GM19351 (cell line): ENCODE results near the gene ADAM17.
"Not testable (repeated sequence)": the region's sequence is repeated elsewhere in the genome, so short reads cannot be mapped to it uniquely, and the experiment has no call there.

Experiments
- ATAC-seq: cut with Tn5 transposase; IDR thresholded peaks from one replicate; pipeline ENCODE4 v1.9.1; 2021; ENCODE audit warnings: mild to moderate bottlenecking, moderate library complexity; ENCODE audit not compliant: unreplicated experiment

The ADAM17 gene

DNA sequence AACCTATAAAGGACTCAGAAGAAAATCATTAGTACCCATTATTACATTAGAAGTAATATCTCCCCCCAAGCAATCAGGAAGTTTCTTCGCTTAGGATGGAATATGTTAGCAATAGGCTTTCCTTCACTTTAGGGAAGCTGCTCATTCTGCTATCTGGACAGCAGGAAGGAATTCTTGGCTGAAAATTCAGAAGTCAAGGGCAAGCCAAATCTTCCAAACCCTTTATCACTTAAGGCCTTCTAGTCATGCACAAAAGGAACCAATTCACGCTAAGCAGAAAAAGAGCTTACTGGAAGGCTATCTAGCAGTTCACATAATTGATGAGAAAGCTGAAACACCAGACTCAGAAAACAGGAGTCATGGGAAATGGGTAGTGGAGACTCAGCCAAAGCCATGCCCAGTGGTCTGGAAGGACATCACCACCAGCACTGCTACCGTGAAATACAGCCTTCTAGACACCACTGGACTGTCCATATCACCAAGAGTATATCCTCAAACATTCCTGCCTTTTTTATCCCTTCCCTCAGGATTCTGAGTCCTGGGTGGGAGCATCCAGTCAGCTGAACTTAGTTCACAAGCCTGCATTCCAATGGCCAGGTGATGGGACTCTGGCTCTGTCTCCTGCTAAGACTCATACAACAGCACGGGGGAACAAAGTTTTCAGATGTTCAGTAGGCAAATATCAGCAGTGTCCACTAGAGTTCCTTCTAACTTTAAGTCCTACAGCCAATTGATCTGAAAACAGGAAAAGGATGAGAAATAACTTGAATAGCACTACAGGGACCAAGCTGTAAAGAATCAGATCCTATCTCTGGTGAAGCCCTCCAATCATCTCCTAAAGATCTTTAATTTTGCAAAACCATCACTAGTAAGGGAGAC, 14.8 kb upstream of the ADAM17 start:
- no peak for ATAC-seq

DNA sequence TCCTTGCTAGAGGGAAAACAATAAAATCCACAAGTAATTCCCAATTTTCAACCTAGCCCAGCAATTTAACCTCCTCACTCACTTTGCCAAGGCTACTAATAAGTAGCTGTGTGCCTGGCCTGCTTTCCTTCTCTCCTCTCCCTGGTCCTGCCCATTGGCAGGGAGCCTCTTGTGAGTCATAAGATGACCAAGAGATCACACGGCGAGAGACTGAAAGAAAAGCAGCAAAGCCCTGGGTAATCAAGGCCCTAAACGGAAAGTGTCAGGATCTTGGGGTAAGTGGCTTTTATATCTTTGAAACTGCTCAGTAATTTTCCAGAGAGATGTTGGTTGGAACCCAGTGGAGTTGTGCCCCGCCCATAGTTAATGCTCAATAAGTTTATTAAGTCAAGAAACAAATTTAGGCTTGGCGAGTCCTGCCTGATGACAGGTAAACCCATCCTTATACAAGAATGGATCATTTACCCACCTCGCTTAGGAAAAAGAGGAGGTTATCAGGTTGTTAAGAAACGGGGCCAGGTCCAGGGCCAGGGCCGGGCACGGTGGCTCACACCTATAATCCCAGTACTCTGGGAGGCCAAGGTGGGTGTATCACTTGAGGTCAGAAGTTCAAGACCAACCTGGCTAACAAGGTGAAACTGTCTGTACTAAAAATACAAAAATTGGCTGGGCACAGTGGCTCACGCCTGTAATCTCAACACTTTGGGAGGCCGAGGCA, 10.0 kb upstream of the ADAM17 start:
- ATAC-seq: no peak

DNA sequence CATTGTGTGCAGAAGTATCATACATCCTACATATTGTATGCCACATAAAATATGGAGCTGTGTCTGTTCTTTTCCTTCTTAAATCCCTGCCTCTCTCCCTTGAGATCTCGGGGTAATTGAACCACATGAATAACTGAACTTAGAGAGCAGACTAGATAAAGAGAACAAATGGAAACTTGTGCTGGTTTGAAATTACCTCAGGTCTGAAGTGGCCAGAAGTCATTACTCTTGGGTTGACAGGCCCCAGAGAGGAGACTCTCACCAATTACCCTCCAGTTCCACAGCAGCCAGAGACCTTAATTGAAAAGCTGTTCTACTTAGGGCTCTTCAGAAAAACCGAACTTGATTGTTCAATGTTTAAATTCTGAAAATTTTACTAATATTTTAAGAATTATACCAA, 5.0 kb upstream of the ADAM17 start:
- ATAC-seq: no peak

DNA sequence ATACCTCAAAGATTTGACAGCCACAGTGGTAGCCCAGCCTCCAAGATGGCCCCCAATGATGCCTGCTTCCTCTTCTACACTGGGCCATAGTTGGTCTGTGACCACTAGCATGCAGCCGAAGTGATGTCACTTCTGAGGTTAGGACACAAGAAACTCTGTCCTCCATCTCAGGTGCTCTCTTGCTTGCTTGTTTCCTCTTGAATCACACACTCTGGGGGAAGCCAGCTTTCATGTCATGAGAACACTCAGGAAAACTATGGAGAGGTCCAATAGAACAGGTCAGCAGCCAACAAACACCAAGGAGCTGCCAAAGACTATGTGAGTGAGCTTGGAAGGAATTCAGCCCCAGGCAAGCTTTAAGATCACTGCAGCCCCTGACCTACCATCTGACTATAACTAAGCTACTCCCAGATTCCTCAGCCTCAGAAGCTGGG, 3.3 kb upstream of the ADAM17 start:
- no peak for ATAC-seq

GRCh38 chr2:9556121-9556743, 602 bp upstream of the ADAM17 start:
- peak; percentile 20 for ATAC-seq

DNA sequence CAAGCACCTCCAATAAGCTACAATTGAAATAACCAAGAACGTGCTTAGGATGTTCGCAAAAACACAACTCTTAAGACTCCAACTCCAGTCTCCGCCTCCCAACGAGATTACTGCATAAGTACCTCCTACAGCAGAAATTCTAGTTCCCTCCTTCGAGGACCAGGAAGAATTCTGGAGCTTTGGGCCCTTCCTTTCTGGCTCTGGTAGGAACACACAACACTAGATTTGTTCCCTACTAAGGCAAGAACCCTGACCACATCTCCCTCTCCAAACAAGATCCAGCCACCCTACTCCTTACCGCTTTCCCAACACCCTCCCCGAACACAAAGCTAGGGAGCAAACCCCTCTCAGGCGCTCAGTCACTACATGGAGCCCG, 721 bp downstream of the ADAM17 start:
- no peak for ATAC-seq

DNA sequence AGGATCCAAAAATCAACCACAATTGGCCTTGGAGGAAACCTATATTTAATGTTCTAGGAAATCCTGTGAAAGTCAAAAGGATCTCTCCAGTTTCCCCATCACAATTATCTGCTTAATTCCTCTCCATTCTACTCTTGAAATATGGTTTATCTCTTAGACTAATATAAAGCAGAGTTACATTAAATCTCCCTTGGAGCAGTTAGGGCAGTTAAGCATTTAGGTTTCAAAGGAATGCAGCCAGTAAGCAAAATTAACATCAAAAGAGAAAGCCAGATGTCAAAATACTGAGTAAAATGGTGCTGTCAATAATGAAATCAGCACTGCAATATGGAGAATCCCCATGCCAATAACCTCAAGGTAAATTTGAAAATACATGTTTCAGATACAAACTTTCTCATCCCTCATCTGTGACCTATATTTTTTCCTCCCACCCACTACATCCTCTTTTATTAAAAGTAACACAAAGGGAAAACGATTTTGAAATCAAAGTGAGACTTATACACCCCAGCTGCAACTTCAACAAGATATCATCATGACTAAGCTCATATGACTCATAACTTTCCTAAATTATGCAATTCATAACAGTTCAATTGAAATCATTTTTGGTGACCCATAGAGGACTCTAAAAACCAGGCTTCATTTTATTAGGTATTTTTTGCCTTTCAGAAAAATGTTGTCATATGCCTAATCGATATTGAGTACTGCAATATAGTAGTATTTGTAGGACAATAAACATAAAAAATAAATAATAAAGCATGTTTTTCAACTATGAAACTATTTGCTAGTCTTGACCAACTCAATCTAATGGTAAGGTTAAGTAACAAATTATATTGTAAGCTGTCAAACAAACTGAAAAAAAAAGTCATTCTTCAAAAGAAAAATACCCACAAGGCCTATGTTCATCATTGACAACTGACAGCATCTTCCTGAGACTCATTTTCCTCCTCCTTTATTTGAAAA, 3.1 kb downstream of the ADAM17 start:
- ATAC-seq: no peak

- not testable (repeated sequence) for ATAC-seq
Observed at GRCh38 chr2:9550859-9551391, 4.7 kb downstream of the ADAM17 start.

GRCh38 chr2:9549420-9549819, 6.2 kb downstream of the ADAM17 start:
- no peak for ATAC-seq

GRCh38 chr2:9548506-9548905, 7.1 kb downstream of the ADAM17 start:
- ATAC-seq: peak; percentile 59

- ATAC-seq: no peak
Observed at GRCh38 chr2:9547262-9547991, 8.2 kb downstream of the ADAM17 start.

DNA sequence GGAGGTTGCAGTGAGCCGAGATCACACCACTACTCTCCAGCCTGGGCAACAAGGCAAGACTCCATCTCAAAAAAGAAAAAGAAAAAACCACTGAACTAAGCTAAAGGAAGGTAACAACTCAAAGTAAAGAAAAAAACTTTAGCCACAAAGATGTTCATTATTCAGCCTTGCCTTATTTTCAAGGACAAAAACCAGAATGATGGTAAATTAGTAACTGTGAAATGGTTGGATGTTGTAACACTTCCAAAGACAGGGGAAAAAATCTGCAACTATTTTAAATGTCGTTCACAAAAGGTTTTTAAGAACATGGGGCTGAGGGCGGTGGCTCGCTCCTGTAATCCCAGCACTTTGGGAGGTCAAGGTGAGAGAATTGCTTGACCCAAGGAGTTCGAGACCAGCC, 10.1 kb downstream of the ADAM17 start:
- ATAC-seq: no peak

GRCh38 chr2:9543557-9543956, 12.1 kb downstream of the ADAM17 start:
- ATAC-seq: peak; percentile 35

DNA sequence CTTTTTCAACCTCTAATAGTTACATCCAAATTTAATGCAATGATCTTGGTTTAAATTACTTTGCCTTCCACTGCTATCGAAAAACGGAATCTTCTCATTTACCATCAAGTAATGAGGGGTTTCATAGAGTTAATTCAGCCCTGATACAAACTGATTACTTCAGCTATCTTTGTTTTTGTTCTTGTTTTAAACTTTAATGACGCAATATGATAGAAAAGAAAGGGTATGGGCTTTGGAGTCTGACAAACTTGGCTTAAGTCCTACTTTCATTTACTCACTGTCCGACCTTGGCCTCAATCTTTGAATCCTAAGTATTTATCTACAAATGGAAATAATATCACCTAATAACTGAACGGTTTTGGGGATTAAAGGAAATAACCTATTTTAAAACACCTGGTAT, 16.1 kb downstream of the ADAM17 start:
- no peak for ATAC-seq

DNA sequence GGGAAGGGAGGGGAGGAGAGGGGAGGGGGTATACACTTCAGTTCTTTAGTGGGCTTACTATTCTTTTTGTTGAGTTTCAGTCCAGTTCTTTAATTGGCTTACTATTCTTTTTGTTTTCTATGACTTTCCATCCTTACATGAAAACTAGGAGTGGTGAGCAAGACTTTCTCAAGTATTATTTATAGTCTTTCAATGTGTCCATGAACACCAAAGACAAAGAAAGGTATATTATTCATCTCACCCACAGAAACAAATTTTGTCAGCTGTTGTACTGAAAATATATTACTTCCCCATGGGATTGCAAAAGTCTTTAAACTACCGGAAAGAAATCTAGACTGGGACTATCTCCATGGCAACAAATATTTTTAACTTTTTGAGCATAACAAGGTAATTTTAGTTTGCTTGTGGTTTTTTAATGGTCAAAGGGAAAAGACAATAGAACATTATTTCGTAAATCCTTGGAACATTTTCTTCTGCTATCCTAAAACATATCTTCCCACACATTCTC, 17.6 kb downstream of the ADAM17 start:
- ATAC-seq: no peak

DNA sequence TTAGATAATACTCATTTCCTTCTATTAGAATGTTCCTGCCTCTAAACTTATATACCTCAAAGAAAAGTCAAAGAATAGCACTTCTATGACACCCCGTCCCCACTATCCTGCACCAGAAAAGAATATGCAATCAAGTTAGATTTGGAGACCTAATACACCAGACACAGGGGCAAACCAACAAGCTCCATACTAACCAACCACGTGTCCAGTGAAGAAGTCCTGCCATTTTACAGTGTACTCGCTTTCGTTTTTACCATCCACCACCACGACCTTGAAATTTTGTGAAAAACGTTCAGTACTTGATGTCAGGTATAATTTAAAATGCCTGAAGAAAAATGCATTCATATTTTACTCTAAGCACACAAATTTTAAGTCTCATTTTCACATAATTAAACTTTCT, 19.1 kb downstream of the ADAM17 start:
- ATAC-seq: no peak

GRCh38 chr2:9535177-9535576, 20.5 kb downstream of the ADAM17 start:
- ATAC-seq: no peak

DNA sequence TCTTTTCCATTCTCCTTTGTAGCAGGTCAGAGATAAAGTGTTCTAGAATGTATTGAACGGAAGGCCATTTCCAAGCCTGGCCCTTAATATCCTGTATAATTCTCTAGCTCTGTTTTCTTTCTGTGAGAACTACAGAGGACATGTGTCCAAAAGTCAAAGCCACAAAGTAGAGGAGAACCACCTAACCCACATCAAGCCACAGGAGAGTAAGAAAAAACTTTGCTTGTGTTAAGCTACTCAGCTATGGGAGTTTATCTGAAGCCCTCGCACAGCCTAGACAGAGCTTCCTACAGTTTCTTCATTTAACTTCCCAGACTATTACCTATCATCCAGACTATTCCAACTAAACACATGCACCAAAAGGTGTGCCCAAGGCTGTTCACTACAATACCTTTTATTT, 22.0 kb downstream of the ADAM17 start:
- no peak for ATAC-seq

GRCh38 chr2:9532421-9532820, 23.2 kb downstream of the ADAM17 start:
- no peak for ATAC-seq
